Measurements from ENCODE around the gene DOK7. TPM values are rescaled to one million over a fixed set of nuclear protein-coding genes. Genes with fewer than 3 reads are reported as not detected.

Gene DOK7
- total and polyA plus RNA-seq, 2 of the 4 experiments (the other 2 are of a cell fraction), result not detected

DNA sequence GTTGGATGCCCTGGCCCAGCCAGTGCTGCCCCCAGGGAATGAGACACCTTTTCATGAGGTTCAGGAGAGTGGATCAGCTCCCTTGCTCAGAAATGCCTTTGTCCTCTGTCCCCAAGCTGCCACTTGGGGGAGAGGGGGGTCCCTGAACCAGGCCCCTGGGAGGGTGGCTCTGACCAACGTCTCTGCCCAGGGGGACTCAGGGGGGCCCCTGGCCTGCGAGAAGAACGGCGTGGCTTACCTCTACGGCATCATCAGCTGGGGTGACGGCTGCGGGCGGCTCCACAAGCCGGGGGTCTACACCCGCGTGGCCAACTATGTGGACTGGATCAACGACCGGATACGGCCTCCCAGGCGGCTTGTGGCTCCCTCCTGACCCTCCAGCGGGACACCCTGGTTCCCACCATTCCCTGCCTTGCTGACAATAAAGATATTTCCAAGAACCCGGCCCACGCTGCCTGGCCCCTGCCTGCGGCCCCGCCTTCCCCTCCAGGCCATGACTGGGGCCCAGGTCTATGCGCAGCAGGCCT lies 14.0 kb upstream of the DOK7 start:
- H4K91ac ChIP-seq (ENCODE audit: insufficient read depth, low read depth, low read length), result no peak overlapping the region
- H4K20me1 ChIP-seq (ENCODE audit: insufficient read depth, low read length), result no peaks in the 10 kb centered on the region; the same call in none of the 2 replicates
- no peak overlapping the region for H2AK9ac ChIP-seq (replicated peaks; ENCODE audit: low read depth, low read length, poor library complexity)
- H3K4me3 ChIP-seq (ENCODE audit: insufficient read depth, low read depth, low read length), result no peak overlapping the region
- TF ChIP-seq MXI1 (IDR thresholded peaks at IDR 0.05; ENCODE audit: borderline replicate concordance, low read depth, low read length) (no peak), RAD21 (IDR thresholded peaks at IDR 0.05; ENCODE audit: low read length) (no peak)
- 95% methylated on average over 11 of the region's 21 CpGs; no CpG with 5 or more reads in 1 of the 2 experiments for WGBS, 2 experiments (ENCODE audit: extremely low coverage in 2 of 2, insufficient read length in 1 of 2)
- CTCF ChIA-PET, result no interaction called here
- H3K79me1 ChIP-seq (ENCODE audit: low read depth in 1 of 2, low read length in 2 of 2), result no peaks in the 10 kb centered on the region
- H4K5ac ChIP-seq (ENCODE audit: low read depth, low read length), result no peak overlapping the region
- no peak overlapping the region for H3K23ac ChIP-seq (ENCODE audit: low read depth, low read length)
- H3K4me2 ChIP-seq (ENCODE audit: low read depth, low read length), result no peak overlapping the region
- H3K18ac ChIP-seq (ENCODE audit: low read depth, low read length), result no peak overlapping the region
- POLR2A ChIA-PET (ENCODE audit: unreplicated experiment), result no interaction called here
- H3K27ac ChIP-seq (ENCODE audit: insufficient read depth, low read length), result no peak overlapping the region
- DNase-seq, result no peak
- no peak overlapping the region for H3K14ac ChIP-seq (replicated peaks; ENCODE audit: low read depth, low read length)
- H2BK5ac ChIP-seq (ENCODE audit: low read depth, low read length, poor library complexity, severe bottlenecking), result no peak overlapping the region
- BruUV-seq (replicated peaks), result no TSS peak
- H3K56ac ChIP-seq (ENCODE audit: extremely low read depth, insufficient read depth, low read length), result no peak overlapping the region
- H2AFZ ChIP-seq (replicated peaks; ENCODE audit: low read length, poor library complexity), result peak overlapping the region; percentile 18
- in situ Hi-C loops (cut with MboI; ENCODE audit: low sequenced_read_pairs), result no loop called here
- H2BK20ac ChIP-seq (ENCODE audit: low read depth, low read length), result no peak overlapping the region
- no peak overlapping the region for H2BK15ac ChIP-seq (ENCODE audit: low read depth, low read length)
- intact Hi-C loops (cut with micrococcal nuclease), result no loop called here
- no peaks in the 10 kb centered on the region for H3K9me3 ChIP-seq (ENCODE audit: control insufficient read depth, insufficient read depth, low read length)
- dilution Hi-C loops (cut with HindIII; ENCODE audit: low sequenced_read_pairs, unreplicated experiment), result no loop called here
- no peak overlapping the region for H2BK120ac ChIP-seq (ENCODE audit: low read depth, low read length)
- no peak overlapping the region for H4K8ac ChIP-seq (ENCODE audit: low read depth in 2 of 2, low read length in 2 of 2)
- peaks cover 7% of the 10 kb centered on the region; the same call in 1 of the 2 replicates for H3K4me1 ChIP-seq (ENCODE audit: control insufficient read depth, insufficient read depth, low read length)
- no peak overlapping the region for H3K4ac ChIP-seq (ENCODE audit: low read depth, low read length)
- H3K9ac ChIP-seq (ENCODE audit: low read depth, low read length), result no peak overlapping the region
- peaks cover 2% of the 10 kb centered on the region; the same call in 1 of the 2 replicates for H3K27me3 ChIP-seq (ENCODE audit: control insufficient read depth, insufficient read depth, low read length)
- no peaks in the 10 kb centered on the region; the same call in 1 of the 2 replicates for H3K9me1 ChIP-seq (ENCODE audit: insufficient read depth, low read length)
- peak overlapping the region; percentile 24; the same call in 1 of the 2 replicates for H2AK5ac ChIP-seq (ENCODE audit: low read depth, low read length)
- ATAC-seq (ENCODE audit: low read depth), result no peak
- H3K36me3 ChIP-seq (ENCODE audit: control insufficient read depth, insufficient read depth, low read length), result no peaks in the 10 kb centered on the region
